A673 (cell line): Measurements from ENCODE around the gene YWHAG.

ENCODE experiments used
- CTCF ChIP-seq: fragments of 300-800, 200-600 bp; sonication (generic); conservative IDR thresholded peaks from 2 replicates; pipeline ENCODE4 v1.5.1; 2017; ENCODE audit warnings: low read depth, mild to moderate bottlenecking, antibody characterized with exemption, low read length, moderate library complexity, mixed read lengths
- EZH2 ChIP-seq: fragments of 200-600 bp; sonication (generic); IDR thresholded peaks from 2 replicates; pipeline ENCODE4 v1.6.1; 2017; ENCODE audit warnings: borderline replicate concordance, low read depth, mild to moderate bottlenecking, mixed read lengths, antibody characterized with exemption, low read length; ENCODE audit not compliant: poor library complexity, severe bottlenecking

- no peak for TF ChIP-seq CTCF
- TF ChIP-seq EZH2 = no peak
These were observed 41.5 kb upstream of the YWHAG start for GRCh38 chr7:76400248-76400647.
